ENCODE data around the gene CYGB. TPM values are rescaled to one million over a fixed set of nuclear protein-coding genes. Genes with fewer than 3 reads are reported as not detected.

CYGB gene
- total RNA-seq, 2 experiments from 2014 or later, result 0.44 to 0.57 TPM

DNA sequence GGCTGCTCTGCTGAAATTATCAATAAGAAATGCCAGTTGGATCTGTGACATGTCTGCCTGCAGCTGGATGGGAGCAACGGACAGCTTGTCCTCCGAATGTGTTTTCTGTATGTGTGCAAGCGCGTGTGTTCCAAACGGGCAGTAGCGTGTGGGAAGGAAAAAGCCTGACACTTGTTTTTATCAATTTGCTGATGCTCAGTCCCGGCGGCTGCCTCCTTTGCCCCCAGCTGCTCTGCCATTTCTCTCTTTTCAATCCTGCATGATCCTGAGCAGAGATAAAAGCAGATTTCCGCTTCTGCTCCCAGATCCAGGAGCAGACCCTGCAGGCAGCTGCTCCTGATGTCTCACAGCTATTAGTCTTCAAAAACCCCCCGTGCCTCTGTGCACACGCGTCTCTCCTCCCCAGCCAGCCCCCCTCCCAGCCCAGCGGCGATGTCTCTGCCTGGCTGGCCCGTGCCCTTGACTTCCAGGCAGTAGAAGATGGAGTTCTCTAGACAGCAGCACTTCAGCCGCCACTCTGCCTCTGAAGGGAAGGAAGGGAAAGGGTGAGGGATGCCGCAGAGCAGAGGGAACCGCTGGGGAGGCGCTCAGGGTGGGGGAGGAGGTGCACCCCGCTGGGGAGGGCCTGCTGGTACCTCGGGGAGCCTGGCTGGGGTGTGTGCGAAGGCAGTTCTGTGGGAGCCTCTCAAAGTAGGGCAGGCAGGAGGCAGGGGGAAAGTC lies 6.5 kb upstream of the CYGB start:
- H3K27ac ChIP-seq (ENCODE audit: low read depth, low read length, poor library complexity, severe bottlenecking), result no peak overlapping the region
- H3K36me3 ChIP-seq (ENCODE audit: insufficient read depth, low read length), result no peaks in the 10 kb centered on the region
- TF ChIP-seq EZH2phosphoT487 (IDR thresholded peaks at IDR 0.05; ENCODE audit: borderline replicate concordance, low read depth, low read length), result no peak
- TF ChIP-seq, protein P1, sequence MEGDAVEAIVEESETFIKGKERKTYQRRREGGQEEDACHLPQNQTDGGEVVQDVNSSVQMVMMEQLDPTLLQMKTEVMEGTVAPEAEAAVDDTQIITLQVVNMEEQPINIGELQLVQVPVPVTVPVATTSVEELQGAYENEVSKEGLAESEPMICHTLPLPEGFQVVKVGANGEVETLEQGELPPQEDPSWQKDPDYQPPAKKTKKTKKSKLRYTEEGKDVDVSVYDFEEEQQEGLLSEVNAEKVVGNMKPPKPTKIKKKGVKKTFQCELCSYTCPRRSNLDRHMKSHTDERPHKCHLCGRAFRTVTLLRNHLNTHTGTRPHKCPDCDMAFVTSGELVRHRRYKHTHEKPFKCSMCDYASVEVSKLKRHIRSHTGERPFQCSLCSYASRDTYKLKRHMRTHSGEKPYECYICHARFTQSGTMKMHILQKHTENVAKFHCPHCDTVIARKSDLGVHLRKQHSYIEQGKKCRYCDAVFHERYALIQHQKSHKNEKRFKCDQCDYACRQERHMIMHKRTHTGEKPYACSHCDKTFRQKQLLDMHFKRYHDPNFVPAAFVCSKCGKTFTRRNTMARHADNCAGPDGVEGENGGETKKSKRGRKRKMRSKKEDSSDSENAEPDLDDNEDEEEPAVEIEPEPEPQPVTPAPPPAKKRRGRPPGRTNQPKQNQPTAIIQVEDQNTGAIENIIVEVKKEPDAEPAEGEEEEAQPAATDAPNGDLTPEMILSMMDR (conservative IDR thresholded peaks at IDR 0.05; ENCODE audit: low read length), result no peak
- no peak overlapping the region for H3K4me2 ChIP-seq (ENCODE audit: low read length)
- CTCF ChIA-PET (ENCODE audit: unreplicated experiment), result no interaction called here
- DNase-seq (ENCODE audit: low spot score), result no peak
- no peaks in the 10 kb centered on the region for H4K20me1 ChIP-seq (ENCODE audit: insufficient read depth, low read length)
- H3K9me3 ChIP-seq (ENCODE audit: low read length), result no peaks in the 10 kb centered on the region
- intact Hi-C loops (cut with micrococcal nuclease; ENCODE audit: unreplicated experiment), result no loop called here
- POLR2A ChIA-PET, result interaction anchor here (0.6 to 1.9 kb wide), 2 partner anchors 16 to 25 kb away, joined by 7 to 8 read pairs; no protein-coding TSS in a partner anchor
- no peak overlapping the region for H3K4me3 ChIP-seq (ENCODE audit: low read depth, low read length, poor library complexity, severe bottlenecking)
- no peak overlapping the region for H2AFZ ChIP-seq (ENCODE audit: low read length)
- H3K4me1 ChIP-seq (ENCODE audit: insufficient read depth, low read length, poor library complexity, severe bottlenecking), result peaks cover 26% of the 10 kb centered on the region
- no peaks in the 10 kb centered on the region for H3K9me2 ChIP-seq (ENCODE audit: insufficient read depth, low read length)
- no peaks in the 10 kb centered on the region for H3K79me2 ChIP-seq (ENCODE audit: insufficient read depth, low read depth, low read length)
- BruUV-seq (replicated peaks), result no TSS peak

DNA sequence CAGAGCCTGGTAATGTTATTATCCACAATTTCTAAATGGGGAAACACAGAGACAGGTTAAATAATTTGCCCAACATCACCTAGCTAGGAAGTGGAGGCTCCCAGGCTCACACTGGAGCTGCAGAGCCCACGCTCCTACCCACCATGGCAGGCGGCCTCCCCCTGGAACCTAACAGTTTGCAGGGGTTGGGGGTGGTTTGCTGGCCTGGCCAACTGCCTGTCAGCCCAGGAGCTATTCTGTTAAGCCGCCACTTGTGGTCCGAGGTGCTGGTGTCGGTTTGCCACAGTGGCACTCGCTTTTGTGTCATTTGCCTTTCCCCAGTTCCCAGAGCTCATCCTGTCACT lies 5.9 kb upstream of the CYGB start:
- POLR2A ChIA-PET, result interaction anchor here (1.9 kb wide), 1 partner anchor 15 kb away, joined by 7 read pairs; no protein-coding TSS in a partner anchor
- Histone ChIP-seq H3K79me2 (ENCODE audit: insufficient read depth, low read depth, low read length) (no peaks in the 10 kb centered on the region), H3K4me2 (ENCODE audit: low read length) (no peak overlapping the region), H2AFZ (ENCODE audit: low read length) (no peak overlapping the region), H3K4me1 (ENCODE audit: insufficient read depth, low read length, poor library complexity, severe bottlenecking) (peaks cover 24% of the 10 kb centered on the region), H3K9me2 (ENCODE audit: insufficient read depth, low read length) (no peaks in the 10 kb centered on the region), H3K4me3 (ENCODE audit: low read depth, low read length, poor library complexity, severe bottlenecking) (no peak overlapping the region), H3K36me3 (ENCODE audit: insufficient read depth, low read length) (no peaks in the 10 kb centered on the region), H4K20me1 (ENCODE audit: insufficient read depth, low read length) (no peaks in the 10 kb centered on the region), H3K27ac (ENCODE audit: low read depth, low read length, poor library complexity, severe bottlenecking) (no peak overlapping the region), H3K9me3 (ENCODE audit: low read length) (no peaks in the 10 kb centered on the region)
- TF ChIP-seq EZH2phosphoT487 (IDR thresholded peaks at IDR 0.05; ENCODE audit: borderline replicate concordance, low read depth, low read length), result no peak
- BruUV-seq (replicated peaks), result no TSS peak
- DNase-seq (ENCODE audit: low spot score), result no peak
- CTCF ChIA-PET (ENCODE audit: unreplicated experiment), result no interaction called here
- intact Hi-C loops (cut with micrococcal nuclease; ENCODE audit: unreplicated experiment), result no loop called here

DNA sequence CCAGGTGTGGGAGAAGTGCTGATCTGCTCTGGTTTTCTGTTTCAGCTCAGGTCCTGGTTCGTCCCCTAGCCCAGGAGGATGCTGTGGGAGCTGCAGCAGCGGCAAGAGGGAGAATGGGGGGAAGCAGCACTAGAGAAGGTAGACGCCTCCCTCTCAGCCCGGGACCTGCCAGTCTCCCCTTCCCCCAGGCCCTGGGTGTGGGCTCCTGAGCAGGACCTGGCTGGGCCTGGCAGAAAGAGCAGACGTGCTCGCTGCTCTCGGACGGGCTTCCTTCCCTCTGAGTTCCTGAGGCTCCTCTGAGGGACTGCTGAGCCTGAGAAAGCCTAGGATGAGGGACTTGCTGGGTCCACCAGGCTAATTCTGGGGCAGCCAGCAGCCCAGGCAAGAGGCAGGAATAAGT lies 5.5 kb upstream of the CYGB start:
- ChIA-PET POLR2A (interaction anchor here (1.9 kb wide), 1 partner anchor 15 kb away, joined by 7 read pairs; no protein-coding TSS in a partner anchor), CTCF (ENCODE audit: unreplicated experiment) (no interaction called here)
- intact Hi-C loops (cut with micrococcal nuclease; ENCODE audit: unreplicated experiment), result no loop called here
- no peak overlapping the region for H2AFZ ChIP-seq (ENCODE audit: low read length)
- H3K4me3 ChIP-seq (ENCODE audit: low read depth, low read length, poor library complexity, severe bottlenecking), result no peak overlapping the region
- H4K20me1 ChIP-seq (ENCODE audit: insufficient read depth, low read length), result no peaks in the 10 kb centered on the region
- no peak overlapping the region for H3K4me2 ChIP-seq (ENCODE audit: low read length)
- peaks cover 19% of the 10 kb centered on the region for H3K4me1 ChIP-seq (ENCODE audit: insufficient read depth, low read length, poor library complexity, severe bottlenecking)
- H3K9me3 ChIP-seq (ENCODE audit: low read length), result no peaks in the 10 kb centered on the region
- no peaks in the 10 kb centered on the region for H3K36me3 ChIP-seq (ENCODE audit: insufficient read depth, low read length)
- no TSS peak for BruUV-seq (replicated peaks)
- TF ChIP-seq EZH2phosphoT487 (IDR thresholded peaks at IDR 0.05; ENCODE audit: borderline replicate concordance, low read depth, low read length), result no peak
- TF ChIP-seq, protein P1 (conservative IDR thresholded peaks at IDR 0.05; ENCODE audit: low read length), result no peak
- H3K27ac ChIP-seq (ENCODE audit: low read depth, low read length, poor library complexity, severe bottlenecking), result no peak overlapping the region
- no peaks in the 10 kb centered on the region for H3K9me2 ChIP-seq (ENCODE audit: insufficient read depth, low read length)
- no peaks in the 10 kb centered on the region for H3K79me2 ChIP-seq (ENCODE audit: insufficient read depth, low read depth, low read length)
- DNase-seq (ENCODE audit: low spot score), result no peak
